Measurements from ENCODE around the gene C2CD3.

- TF ChIP-seq ZZZ3 (IDR thresholded peaks at IDR 0.05; ENCODE audit: control insufficient read depth, insufficient read length, low read depth) (no peak), POLR2A (IDR thresholded peaks at IDR 0.05; ENCODE audit: low read depth, low read length) (no peak), EGR1 (IDR thresholded peaks at IDR 0.05; ENCODE audit: borderline replicate concordance in 1 of 2, low read depth in 2 of 2, low read length in 2 of 2) (no peak), EP300 (IDR thresholded peaks at IDR 0.05; ENCODE audit: borderline replicate concordance in 1 of 2, control insufficient read depth in 1 of 2, low read depth in 2 of 2, low read length in 2 of 2) (no peak), REST (IDR thresholded peaks at IDR 0.05; ENCODE audit: low read depth, low read length) (no peak), CUX1 (IDR thresholded peaks at IDR 0.05; ENCODE audit: insufficient replicate concordance, low read depth, low read length) (no peak), MYC (IDR thresholded peaks at IDR 0.05; ENCODE audit: insufficient read depth, insufficient read length, insufficient replicate concordance, low read length, severe bottlenecking) (no peak), CTCF (IDR thresholded peaks at IDR 0.05 in 2 of 3, conservative IDR thresholded peaks at IDR 0.05 in 1 of 3; ENCODE audit: control insufficient read depth in 2 of 3, extremely low read depth in 1 of 3, insufficient read depth in 1 of 3, low read depth in 3 of 3, low read length in 3 of 3) (no peak), CBX5 (IDR thresholded peaks at IDR 0.05; ENCODE audit: low read depth) (no peak), BMI1 (IDR thresholded peaks at IDR 0.05; ENCODE audit: borderline replicate concordance) (no peak), HDAC2 (IDR thresholded peaks at IDR 0.05) (no peak), CREB1 (IDR thresholded peaks at IDR 0.05; ENCODE audit: low read depth) (no peak), ZSCAN29 (IDR thresholded peaks at IDR 0.05) (no peak), BCL3 (IDR thresholded peaks at IDR 0.05; ENCODE audit: borderline replicate concordance, insufficient read depth, low read depth, low read length, poor library complexity, severe bottlenecking) (no peak)
Measured at GRCh38 chr11:74091549-74091948, 79.3 kb downstream of the C2CD3 start.
